Stomach (tissue), 9 donors: ENCODE data around the gene CCDC149. TPM values are rescaled to one million over a fixed set of nuclear protein-coding genes. Genes with fewer than 3 reads are reported as not detected.
A peak's percentile ranks its signal among the peaks of the same experiment; 100 is the strongest.

Experiments used
- DNase-seq, 2 donors: peaks; one replicate each; pipeline versions ENCODE4 v3.0.0 to v3.0.0-alpha.2; 2013 to 2019
- H3K27ac ChIP-seq, 5 donors: fragments of 200-600 bp in 4 of 5; sonication (generic) in 4 of 5; one replicate each; pipeline ENCODE4 v1.5.1; 2013 to 2019; ENCODE audit warnings: mild to moderate bottlenecking in 1 of 5, moderate library complexity in 1 of 5
- H3K27me3 ChIP-seq, 3 donors: fragments of 200-600 bp; sonication (generic); one replicate each; pipeline ENCODE4 v1.5.1; 2017 to 2019; ENCODE audit warnings: mixed run types in 1 of 3
- H3K36me3 ChIP-seq, 4 donors: fragments of 200-600 bp; sonication (generic); 1 replicate in 3 of 4; 2 replicates in 1 of 4; pipeline ENCODE4 v1.5.1; 2016 to 2019
- H3K4me1 ChIP-seq, 4 donors: fragments of 200-600 bp; sonication (generic); one replicate each; pipeline ENCODE4 v1.5.1; 2016 to 2019
- H3K4me3 ChIP-seq, 4 donors: fragments of 200-600 bp; sonication (generic) in 3 of 4; one replicate each; pipeline ENCODE4 v1.5.1; 2016 to 2019; ENCODE audit warnings: mild to moderate bottlenecking in 1 of 4
- H3K9me3 ChIP-seq, 4 donors: fragments of 200-600 bp; sonication (generic); one replicate each; pipeline ENCODE4 v1.5.1; 2016 to 2019
- CTCF ChIP-seq, 7 experiments: fragments of 450-650 bp in 4 of 7; fragments of 200-600 bp in 3 of 7; sonication (generic) in 3 of 7; IDR thresholded peaks; one replicate each; pipeline ENCODE4 v1.5.1; 2016 to 2019; ENCODE audit warnings: antibody characterized with exemption in 7 of 7, control low read depth in 2 of 7, mild to moderate bottlenecking in 1 of 7
- EP300 ChIP-seq: sonication (generic); formaldehyde crosslinking; IDR thresholded peaks from one replicate; pipeline ENCODE4 v1.6.1; 2017; ENCODE audit warnings: antibody characterized with exemption
- POLR2A ChIP-seq, 4 donors: fragments of 450-650 bp; IDR thresholded peaks; one replicate each; pipeline ENCODE4 v1.6.1; 2016; ENCODE audit warnings: antibody characterized with exemption in 4 of 4, control low read depth in 2 of 4, mild to moderate bottlenecking in 1 of 4, moderate library complexity in 1 of 4
- POLR2AphosphoS5 ChIP-seq, 3 donors: sonication (generic); formaldehyde crosslinking; IDR thresholded peaks; one replicate each; pipeline ENCODE4 v1.6.1; 2016; ENCODE audit warnings: antibody characterized with exemption in 3 of 3
- WGBS, 5 donors: extraction: QIAGEN DNeasy Blood & Tissue Kit in 3 of 5; methylation state at CpG; one replicate each; pipeline versions ENCODE4 v1.1.5 to v1.1.7; 2013 to 2018; 5-methylcytosine and 5-hydroxymethylcytosine counted together
- intact Hi-C: fragments of 100-400 bp; cut with DNase I; formaldehyde crosslinking; loops from one replicate; pipeline ENCODE4 v1.15.1; 2023; ENCODE audit warnings: low total_unique reads
- polyA plus RNA-seq, 3 donors: library from polyadenylated mRNA; stranded (reverse); fragments of 200-250 nt; gene quantifications; one replicate each; pipeline ENCODE4 v1.2.3, GENCODE V29; 2013
- total RNA-seq, 5 donors: library from RNA; depleted of rRNA; stranded (reverse); fragments of >200 nt; gene quantifications; one replicate each; pipeline versions ENCODE4 v1.1.0 to v1.2.3, GENCODE V29; 2014 to 2016
- donor health status: healthy with polysubstance abuse.
- donor health status: Bipolar disorder and iron deficiency.
- donor health status: healthy.

The CCDC149 gene
- total and polyA plus RNA-seq, 8 donors: 7.0 to 70.6 (median 16.9) TPM

GRCh38 chr4:24807611-24808010 is 105.2 kb downstream of the CCDC149 start:
- Histone ChIP-seq H3K27ac (peak overlapping the region in 1 of 5 donors; percentile 44), H3K9me3 (no peaks in the 10 kb centered on the region), H3K4me3 (no peak overlapping the region), H3K27me3 (no peaks in the 10 kb centered on the region), H3K36me3 (peaks cover 7 to 26% (median 19%) of the 10 kb centered on the region in 4 donors), H3K4me1 (peaks cover 4 to 24% (median 12%) of the 10 kb centered on the region in 4 donors)
- intact Hi-C loops: no loop called here
- no peak for TF ChIP-seq EP300
- no peak for TF ChIP-seq POLR2AphosphoS5 (IDR thresholded peaks at IDR 0.05)
- no peak for TF ChIP-seq CTCF (IDR thresholded peaks at IDR 0.05)
- TF ChIP-seq POLR2A (IDR thresholded peaks at IDR 0.05): no peak
- no peak for DNase-seq
- 66 to 75% (median 70%) methylated on average over 5 of the region's 5 CpGs for WGBS, 5 donors

- WGBS, 5 donors: 83 to 89% (median 87%) methylated on average over 11 of the region's 11 CpGs
- no peak for DNase-seq
- H3K4me3 ChIP-seq: no peak overlapping the region
These were observed 106.4 kb downstream of the CCDC149 start for GRCh38 chr4:24806206-24806990.

GRCh38 chr4:24805566-24805965 is 107.3 kb downstream of the CCDC149 start:
- DNase-seq: peak in 1 of 2 donors; percentile 21
- Histone ChIP-seq H3K9me3 (no peaks in the 10 kb centered on the region), H3K27ac (peak overlapping the region in 3 of 5 donors; percentile 25 to 68 (median 36)), H3K27me3 (peaks cover 0 to 4% (median 4%) of the 10 kb centered on the region in 3 donors), H3K4me3 (no peak overlapping the region), H3K36me3 (peaks cover 7 to 18% (median 17%) of the 10 kb centered on the region in 4 donors), H3K4me1 (peaks cover 5 to 45% (median 24%) of the 10 kb centered on the region in 4 donors)
- WGBS, 5 donors: 44 to 61% (median 54%) methylated on average over 6 of the region's 6 CpGs
- TF ChIP-seq CTCF (IDR thresholded peaks at IDR 0.05): no peak
- no peak for TF ChIP-seq EP300
- peak in 1 of 3 donors; percentile 11 for TF ChIP-seq POLR2AphosphoS5 (IDR thresholded peaks at IDR 0.05)
- no peak for TF ChIP-seq POLR2A (IDR thresholded peaks at IDR 0.05)
- intact Hi-C loops: no loop called here

More at GRCh38 chr4:24806206-24806990, 106.4 kb downstream of the CCDC149 start:
- Histone ChIP-seq H3K36me3 (peaks cover 7 to 18% (median 17%) of the 10 kb centered on the region in 4 donors), H3K9me3 (no peaks in the 10 kb centered on the region), H3K27ac (peak overlapping the region in 2 of 5 donors; percentile 19 to 68), H3K27me3 (no peaks in the 10 kb centered on the region), H3K4me1 (peaks cover 5 to 36% (median 17%) of the 10 kb centered on the region in 4 donors)
- TF ChIP-seq POLR2AphosphoS5 (IDR thresholded peaks at IDR 0.05): no peak
- no peak for TF ChIP-seq CTCF (IDR thresholded peaks at IDR 0.05)
- no peak for TF ChIP-seq EP300
- TF ChIP-seq POLR2A (IDR thresholded peaks at IDR 0.05): no peak
- intact Hi-C loops: no loop called here

GRCh38 chr4:24805067-24805466 is 107.8 kb downstream of the CCDC149 start:
- H3K4me3 ChIP-seq: no peak overlapping the region
- H3K36me3 ChIP-seq: peaks cover 7 to 18% (median 17%) of the 10 kb centered on the region in 4 donors
- intact Hi-C loops: no loop called here
- H3K27me3 ChIP-seq: peaks cover 0 to 9% (median 9%) of the 10 kb centered on the region in 3 donors
- peaks cover 9 to 50% (median 29%) of the 10 kb centered on the region in 4 donors for H3K4me1 ChIP-seq
- H3K9me3 ChIP-seq: no peaks in the 10 kb centered on the region
- no peak for TF ChIP-seq CTCF (IDR thresholded peaks at IDR 0.05)
- no peak for TF ChIP-seq POLR2A (IDR thresholded peaks at IDR 0.05)
- TF ChIP-seq POLR2AphosphoS5 (IDR thresholded peaks at IDR 0.05): no peak
- TF ChIP-seq EP300: no peak
- DNase-seq: peak; percentile 53 to 67
- H3K27ac ChIP-seq: peak overlapping the region in 4 of 5 donors; percentile 25 to 68 (median 44)
- 30 to 56% (median 47%) methylated on average over 5 of the region's 5 CpGs for WGBS, 5 donors
